SK-N-MC (cell line): ENCODE data around the gene ZNRF3.

Experiments
- DNase-seq: peaks from one replicate; pipeline ENCODE4 v3.0.0-alpha.2; 2011; ENCODE audit warnings: low read depth, low spot score
- H3K27ac ChIP-seq: fragments of 200-600 bp; sonication (generic); 2 replicates; pipeline ENCODE4 v1.5.1; 2016; ENCODE audit warnings: mixed run types
- H3K36me3 ChIP-seq: fragments of 200-600 bp; sonication (generic); 2 replicates; pipeline ENCODE4 v1.6.1; 2017; ENCODE audit warnings: antibody characterized with exemption, low read length, mixed read lengths; ENCODE audit not compliant: insufficient read depth
- H3K4me3 ChIP-seq: fragments of 200-600 bp; sonication (generic); 2 replicates; pipeline ENCODE4 v1.5.1; 2016
- H3K9ac ChIP-seq: fragments of 200-600 bp; sonication (generic); 2 replicates; pipeline ENCODE4 v1.8.0; 2017; ENCODE audit warnings: mixed run types, mixed read lengths; ENCODE audit not compliant: insufficient read length
- H3K9me3 ChIP-seq: fragments of 200-600 bp; sonication (generic); 2 replicates; pipeline ENCODE4 v1.6.1; 2017; ENCODE audit warnings: low read depth, mild to moderate bottlenecking, antibody characterized with exemption, low read length, moderate library complexity, mixed read lengths
- EZH2 ChIP-seq: fragments of 200-600 bp; sonication (generic); IDR thresholded peaks from one replicate; pipeline ENCODE4 v1.6.1; 2017; ENCODE audit warnings: antibody characterized with exemption
- FOXP2 ChIP-seq: optimal IDR thresholded peaks from 2 replicates; pipeline ENCODE3; 2011; ENCODE audit warnings: mild to moderate bottlenecking, moderate library complexity; ENCODE audit not compliant: insufficient read depth; ENCODE audit errors: extremely low read length, control extremely low read depth
- POLR2AphosphoS5 ChIP-seq: IDR thresholded peaks from 2 replicates; pipeline ENCODE4 v1.6.1; 2012; ENCODE audit warnings: mild to moderate bottlenecking, low read depth, low read length, borderline replicate concordance

ZNRF3 gene

GRCh38 chr22:28977060-28977459 lies 93.7 kb downstream of the ZNRF3 start:
- no peak overlapping the region for H3K4me3 ChIP-seq
- no peak for DNase-seq
- H3K27ac ChIP-seq = no peak overlapping the region
- H3K9ac ChIP-seq = no peak overlapping the region
- no peaks in the 10 kb centered on the region for H3K36me3 ChIP-seq
- no peaks in the 10 kb centered on the region for H3K9me3 ChIP-seq
- no peak for TF ChIP-seq EZH2
- no peak for TF ChIP-seq FOXP2
- no peak for TF ChIP-seq POLR2AphosphoS5

- no peak overlapping the region for H3K9ac ChIP-seq
- DNase-seq = no peak
- no peak overlapping the region for H3K27ac ChIP-seq
- H3K9me3 ChIP-seq = no peaks in the 10 kb centered on the region
- no peak overlapping the region for H3K4me3 ChIP-seq
- TF ChIP-seq EZH2 = no peak
- no peak for TF ChIP-seq POLR2AphosphoS5
- no peak for TF ChIP-seq FOXP2
- H3K36me3 ChIP-seq = no peaks in the 10 kb centered on the region
Measured at GRCh38 chr22:28977481-28977971, 94.2 kb downstream of the ZNRF3 start.

GRCh38 chr22:28978158-28978557 lies 94.8 kb downstream of the ZNRF3 start:
- H3K9ac ChIP-seq = no peak overlapping the region
- no peak overlapping the region for H3K27ac ChIP-seq
- H3K4me3 ChIP-seq = no peak overlapping the region
- no peak for DNase-seq
- no peaks in the 10 kb centered on the region for H3K36me3 ChIP-seq
- TF ChIP-seq POLR2AphosphoS5 = no peak
- TF ChIP-seq EZH2 = no peak
- no peak for TF ChIP-seq FOXP2
- H3K9me3 ChIP-seq = no peaks in the 10 kb centered on the region

- H3K4me3 ChIP-seq = no peak overlapping the region
- no peak overlapping the region for H3K27ac ChIP-seq
- TF ChIP-seq EZH2 = no peak
- TF ChIP-seq POLR2AphosphoS5 = no peak
- TF ChIP-seq FOXP2 = no peak
- H3K9me3 ChIP-seq = no peaks in the 10 kb centered on the region
- no peak overlapping the region for H3K9ac ChIP-seq
- H3K36me3 ChIP-seq = no peaks in the 10 kb centered on the region
- DNase-seq = no peak
Measured at GRCh38 chr22:28978863-28979796, 95.8 kb downstream of the ZNRF3 start.

- Histone ChIP-seq H3K9me3 (no peaks in the 10 kb centered on the region), H3K36me3 (no peaks in the 10 kb centered on the region), H3K27ac (no peak overlapping the region), H3K9ac (no peak overlapping the region), H3K4me3 (no peak overlapping the region)
- TF ChIP-seq FOXP2 (no peak), POLR2AphosphoS5 (no peak), EZH2 (no peak)
- no peak for DNase-seq
Measured at GRCh38 chr22:28980326-28980725, 97.0 kb downstream of the ZNRF3 start.

GRCh38 chr22:28981818-28982499 lies 98.6 kb downstream of the ZNRF3 start:
- no peak for TF ChIP-seq EZH2
- no peak for TF ChIP-seq POLR2AphosphoS5
- TF ChIP-seq FOXP2 = no peak

GRCh38 chr22:28983190-28983589 lies 99.8 kb downstream of the ZNRF3 start:
- Histone ChIP-seq H3K4me3 (no peak overlapping the region), H3K9me3 (no peaks in the 10 kb centered on the region), H3K27ac (no peak overlapping the region), H3K36me3 (peaks cover 10% of the 10 kb centered on the region), H3K9ac (no peak overlapping the region)
- no peak for DNase-seq
- TF ChIP-seq FOXP2 = no peak
- no peak for TF ChIP-seq POLR2AphosphoS5
- no peak for TF ChIP-seq EZH2

More at GRCh38 chr22:28981818-28982499, 98.6 kb downstream of the ZNRF3 start:
- no peak for DNase-seq
- Histone ChIP-seq H3K27ac (no peak overlapping the region), H3K9ac (no peak overlapping the region), H3K9me3 (no peaks in the 10 kb centered on the region), H3K4me3 (no peak overlapping the region), H3K36me3 (peaks cover 1% of the 10 kb centered on the region; the same call in 1 of the 2 replicates)

GRCh38 chr22:28983788-28984441 lies 100.5 kb downstream of the ZNRF3 start:
- Histone ChIP-seq H3K36me3 (peaks cover 10% of the 10 kb centered on the region), H3K9ac (no peak overlapping the region), H3K9me3 (no peaks in the 10 kb centered on the region), H3K4me3 (no peak overlapping the region), H3K27ac (no peak overlapping the region)
- TF ChIP-seq POLR2AphosphoS5 (no peak), EZH2 (no peak), FOXP2 (no peak)
- DNase-seq = no peak
